Stimulated activated naive CD8-positive, alpha-beta T cell treated with anti-CD3 and anti-CD28 coated beads, Interleukin-15, amount 100 ng/mL, for 72 hours (primary cell): ENCODE measurements around the gene ADCK1.
A peak's percentile ranks its signal among the peaks of the same experiment; 100 is the strongest.
"Not testable (repeated sequence)": the region's sequence is repeated elsewhere in the genome, so short reads cannot be mapped to it uniquely, and the experiment has no call there.

ENCODE experiments used
- ATAC-seq: fragments of 150-1000 bp; cut with Tn5 transposase; 2 replicates; pipeline ENCODE4 v1.10.0; 2021; ENCODE audit warnings: mild to moderate bottlenecking, moderate library complexity
- DNase-seq, 2 donors: peaks; one replicate each; pipeline ENCODE4 v3.0.0; 2021 to 2022
- H3K27ac Mint-ChIP-seq, 2 donors: one replicate each; pipeline ENCODE4 v1.8.0; 2022; ENCODE audit warnings: mild to moderate bottlenecking in 2 of 2, mixed read lengths in 2 of 2, moderate library complexity in 2 of 2
- H3K27me3 Mint-ChIP-seq: one replicate; pipeline ENCODE4 v1.8.0; 2022; ENCODE audit warnings: mixed read lengths
- H3K4me1 Mint-ChIP-seq: one replicate; pipeline ENCODE4 v1.8.0; 2022; ENCODE audit warnings: mild to moderate bottlenecking, mixed read lengths
- H3K4me3 Mint-ChIP-seq, 2 donors: one replicate each; pipeline ENCODE4 v1.8.0; 2022; ENCODE audit warnings: mild to moderate bottlenecking in 2 of 2, mixed read lengths in 2 of 2, moderate library complexity in 1 of 2
- H3K9me3 Mint-ChIP-seq, 2 donors: one replicate each; pipeline ENCODE4 v1.8.0; 2022; ENCODE audit warnings: mixed read lengths in 2 of 2

Gene ADCK1

DNA sequence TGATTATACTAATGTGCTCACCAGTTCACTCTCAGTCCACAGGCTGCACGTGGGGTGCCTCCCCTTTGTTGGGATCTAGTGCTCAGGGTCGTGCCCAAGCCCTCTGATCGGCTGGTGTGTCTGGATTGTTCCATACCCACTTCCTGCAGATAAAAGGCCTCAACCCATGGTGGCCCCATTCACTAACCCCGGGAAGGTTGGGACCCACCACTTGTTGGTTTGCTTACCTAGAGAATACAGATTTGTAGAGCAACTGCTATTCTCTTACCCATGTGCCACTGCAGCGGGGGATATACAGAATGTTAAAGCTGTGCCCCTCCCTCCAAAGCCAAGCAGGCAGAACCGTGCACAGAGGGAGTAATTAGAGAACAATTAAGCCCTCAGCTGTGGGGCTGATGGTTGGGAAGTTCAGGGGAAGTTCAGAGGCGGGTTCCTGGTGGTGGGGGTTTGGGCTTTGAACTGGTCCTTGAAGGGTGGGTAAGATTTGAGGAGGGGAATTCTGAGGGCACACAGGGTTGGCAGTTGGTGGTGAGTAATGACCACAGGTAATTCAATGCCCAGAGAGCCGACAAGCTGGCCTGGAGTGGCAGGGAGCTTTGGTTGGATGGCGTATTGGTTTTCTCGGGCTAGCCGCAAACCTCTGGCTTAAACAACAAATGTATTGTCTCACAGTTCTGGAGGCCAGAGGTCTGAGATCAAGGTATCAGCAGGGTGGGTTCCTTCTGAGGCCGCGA lies 68.8 kb downstream of the ADCK1 start:
- Mint-ChIP-seq H3K4me1 (peaks cover 6% of the 10 kb centered on the region), H3K4me3 (no peak overlapping the region), H3K27ac (peak overlapping the region in 1 of 2 donors; percentile 52), H3K27me3 (no peaks in the 10 kb centered on the region), H3K9me3 (peaks cover 5 to 7% of the 10 kb centered on the region in 2 donors)
- ATAC-seq = no peak
- no peak for DNase-seq

DNA sequence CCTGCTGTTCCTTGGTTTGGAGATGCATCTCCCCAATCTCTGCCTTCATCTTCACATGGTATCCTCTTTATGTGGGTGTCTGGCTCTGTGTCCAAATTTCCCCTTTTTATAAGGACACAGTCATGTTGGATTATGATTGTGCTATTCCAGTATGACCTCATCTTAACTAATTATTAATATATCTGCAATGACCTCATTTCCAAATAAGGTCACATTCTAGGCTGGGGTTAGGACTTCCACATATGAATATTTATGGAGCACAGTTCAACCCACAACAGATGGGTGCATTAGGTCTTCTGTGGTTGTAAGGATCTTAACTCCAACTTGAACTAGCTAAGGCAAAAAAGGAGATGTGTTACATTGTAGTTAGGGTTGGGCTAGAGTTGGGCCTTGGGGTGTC lies 69.4 kb downstream of the ADCK1 start:
- Mint-ChIP-seq H3K9me3 (peaks cover 11 to 13% of the 10 kb centered on the region in 2 donors), H3K27me3 (no peaks in the 10 kb centered on the region), H3K4me3 (no peak overlapping the region), H3K4me1 (peaks cover 6% of the 10 kb centered on the region), H3K27ac (no peak overlapping the region)
- ATAC-seq (no peak), DNase-seq (no peak)

DNA sequence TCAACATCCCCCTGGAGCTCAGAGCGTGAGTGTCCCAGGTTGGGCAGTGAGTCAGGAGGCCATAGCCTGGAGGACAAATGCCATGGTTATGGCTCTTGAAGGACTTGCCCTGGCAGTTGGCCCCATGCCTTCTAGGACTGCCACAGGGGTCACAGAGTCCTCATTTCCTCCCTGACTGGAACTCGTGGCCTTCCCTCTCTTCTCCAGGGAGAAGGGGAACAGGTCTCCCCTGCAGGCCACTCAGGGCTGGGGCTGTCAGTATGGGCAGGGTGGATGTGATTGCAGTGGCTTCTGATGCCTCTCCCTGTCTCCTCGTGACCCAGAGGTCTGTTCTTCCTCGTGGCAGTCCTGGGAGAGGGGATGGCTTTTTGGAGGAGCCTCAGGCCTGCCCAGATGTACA lies 70.7 kb downstream of the ADCK1 start:
- ATAC-seq (no peak), DNase-seq (no peak)
- H3K9me3 Mint-ChIP-seq = peaks cover 14 to 23% of the 10 kb centered on the region in 2 donors
- H3K27ac Mint-ChIP-seq = no peak overlapping the region
- peaks cover 6% of the 10 kb centered on the region for H3K4me1 Mint-ChIP-seq
- H3K27me3 Mint-ChIP-seq = no peaks in the 10 kb centered on the region
- no peak overlapping the region for H3K4me3 Mint-ChIP-seq

DNA sequence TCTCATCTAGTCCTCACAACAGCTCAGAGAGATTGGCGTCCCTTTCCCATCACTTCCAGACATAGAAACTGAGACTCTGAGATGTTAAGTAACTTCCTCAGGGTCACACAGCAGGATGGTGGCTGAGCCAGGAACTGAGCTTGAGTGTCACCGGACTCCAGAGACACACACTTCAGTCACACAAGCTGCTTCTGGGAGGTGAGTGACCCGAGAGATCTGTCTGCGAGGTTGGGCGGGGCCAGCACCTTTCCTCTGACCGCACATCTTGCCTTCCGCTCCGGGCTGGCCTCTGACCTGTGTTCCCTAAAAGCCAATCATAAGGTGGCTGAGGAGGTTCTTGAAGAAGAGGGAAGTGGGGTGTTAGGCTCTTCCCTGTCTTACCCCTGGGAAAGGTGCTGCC lies 72.2 kb downstream of the ADCK1 start:
- no peak overlapping the region for H3K27ac Mint-ChIP-seq
- no peaks in the 10 kb centered on the region for H3K27me3 Mint-ChIP-seq
- peaks cover 6% of the 10 kb centered on the region for H3K4me1 Mint-ChIP-seq
- peaks cover 22 to 31% of the 10 kb centered on the region in 2 donors for H3K9me3 Mint-ChIP-seq
- DNase-seq = no peak
- no peak for ATAC-seq
- no peak overlapping the region for H3K4me3 Mint-ChIP-seq

DNA sequence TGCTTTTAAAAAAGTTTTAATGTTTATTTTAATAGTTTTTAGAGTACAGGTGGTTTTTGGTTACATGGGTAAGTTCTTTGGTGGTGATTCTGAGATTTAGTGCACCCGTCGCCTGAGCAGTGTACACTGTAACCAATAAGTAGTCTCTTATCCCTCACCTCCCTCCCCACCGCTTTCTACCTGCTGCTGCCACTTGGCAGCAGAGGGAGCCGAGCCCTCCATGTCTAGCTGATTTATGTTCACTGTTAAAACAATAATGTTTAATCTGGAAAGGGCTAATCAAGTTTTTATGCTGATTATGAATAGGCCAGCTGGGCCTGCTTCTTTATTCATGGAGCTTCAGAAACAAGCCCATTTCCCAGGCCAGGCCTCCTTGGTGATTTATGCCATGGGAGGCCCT lies 73.1 kb downstream of the ADCK1 start:
- no peak for DNase-seq

DNA sequence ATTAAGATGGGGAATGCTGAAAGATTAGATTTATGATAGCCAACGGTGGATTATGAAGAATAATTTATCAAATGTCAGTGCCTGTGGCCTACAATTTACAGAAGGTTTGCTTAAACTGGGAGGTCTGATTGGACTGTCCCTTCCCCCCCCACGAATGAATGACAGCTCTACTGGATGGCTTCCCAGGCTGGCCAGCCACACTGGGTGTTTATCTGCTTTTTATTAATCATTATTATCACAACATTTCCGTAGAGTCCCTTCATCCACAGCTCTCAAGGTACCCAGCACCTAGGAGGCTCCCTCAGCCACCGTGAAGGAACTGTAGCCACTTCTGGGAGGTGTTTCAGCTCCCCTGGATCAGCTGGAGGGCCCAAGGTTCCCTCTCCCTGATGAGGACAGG lies 78.9 kb downstream of the ADCK1 start:
- Mint-ChIP-seq H3K27ac (no peak overlapping the region), H3K27me3 (no peaks in the 10 kb centered on the region), H3K9me3 (peaks cover 16 to 24% of the 10 kb centered on the region in 2 donors), H3K4me1 (no peaks in the 10 kb centered on the region), H3K4me3 (no peak overlapping the region)
- no peak for DNase-seq
- ATAC-seq = no peak

More for the DNA sequence above, 73.1 kb downstream of the ADCK1 start:
- peaks cover 6% of the 10 kb centered on the region for H3K4me1 Mint-ChIP-seq
- H3K4me3 Mint-ChIP-seq = no peak overlapping the region
- peaks cover 22 to 31% of the 10 kb centered on the region in 2 donors for H3K9me3 Mint-ChIP-seq
- H3K27me3 Mint-ChIP-seq = no peaks in the 10 kb centered on the region
- no peak overlapping the region for H3K27ac Mint-ChIP-seq
- no peak for ATAC-seq

DNA sequence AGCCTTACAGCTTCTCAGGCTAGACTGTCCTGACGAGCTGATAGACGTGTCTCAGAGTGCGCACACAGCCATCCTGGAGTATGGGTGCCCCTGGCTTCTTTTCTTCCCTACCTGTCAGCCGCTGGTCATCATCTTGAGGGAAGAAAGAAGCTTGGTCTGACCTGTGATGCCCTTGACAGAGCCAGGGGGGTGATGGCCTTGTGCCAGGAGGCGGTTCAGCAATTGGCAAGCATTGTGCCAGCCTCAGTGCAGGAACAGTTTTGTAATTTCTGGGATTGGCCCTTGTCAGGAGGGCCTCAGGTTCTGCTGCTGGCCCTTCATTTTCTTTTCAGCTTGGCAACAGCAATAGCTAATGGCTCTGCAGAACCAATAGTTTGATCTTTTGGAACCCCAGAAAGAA lies 80.1 kb downstream of the ADCK1 start:
- Mint-ChIP-seq H3K4me1 (no peaks in the 10 kb centered on the region), H3K27me3 (no peaks in the 10 kb centered on the region), H3K27ac (no peak overlapping the region), H3K9me3 (peaks cover 10 to 11% of the 10 kb centered on the region in 2 donors), H3K4me3 (no peak overlapping the region)
- DNase-seq (no peak), ATAC-seq (no peak)

DNA sequence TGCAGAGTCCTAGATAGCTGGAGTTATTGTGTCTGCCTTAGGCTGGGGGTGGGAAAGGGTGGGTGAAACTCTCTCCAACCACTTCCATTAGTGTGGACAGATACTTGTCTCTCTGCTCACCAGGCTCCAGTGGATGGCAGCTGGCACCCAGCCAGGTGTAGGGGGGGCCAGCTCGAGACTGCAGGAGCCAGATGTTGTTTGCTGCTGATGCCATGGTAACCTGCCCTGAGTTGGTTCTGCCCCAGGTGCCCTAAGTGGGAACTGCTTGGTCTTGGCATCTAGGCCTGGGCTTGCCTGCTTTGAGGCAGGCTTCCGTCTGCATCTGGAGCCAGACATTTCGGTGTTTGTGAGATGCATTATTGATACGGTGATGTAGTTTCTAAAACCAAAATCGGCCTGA lies 82.2 kb downstream of the ADCK1 start:
- Mint-ChIP-seq H3K27ac (peak overlapping the region in 1 of 2 donors; percentile 27), H3K4me1 (no peaks in the 10 kb centered on the region), H3K9me3 (peaks cover 4 to 5% of the 10 kb centered on the region in 2 donors), H3K4me3 (no peak overlapping the region), H3K27me3 (no peaks in the 10 kb centered on the region)
- no peak for ATAC-seq
- DNase-seq = no peak

DNA sequence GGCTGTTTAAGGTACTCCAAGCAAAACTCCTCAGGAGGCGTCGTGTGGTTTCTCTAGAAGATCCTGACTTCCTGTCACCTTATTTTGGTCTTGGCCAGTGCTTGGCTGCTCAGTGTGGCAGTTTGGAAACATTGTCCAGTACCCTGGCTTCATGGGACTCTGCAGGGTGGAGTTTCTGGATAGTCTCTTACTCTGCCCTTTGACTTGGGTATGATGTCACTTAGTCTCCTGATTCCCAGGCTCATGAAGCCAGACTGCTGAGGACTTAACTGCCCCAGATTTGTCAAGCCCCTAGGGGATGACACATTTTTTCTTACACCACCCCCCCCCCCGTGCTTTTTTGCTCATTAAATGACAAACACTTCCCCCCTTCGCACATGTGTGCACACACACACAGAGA lies 82.7 kb downstream of the ADCK1 start:
- no peak overlapping the region for H3K4me3 Mint-ChIP-seq
- no peak overlapping the region for H3K27ac Mint-ChIP-seq
- ATAC-seq = no peak
- DNase-seq = no peak
- H3K9me3 Mint-ChIP-seq = peaks cover 5 to 10% of the 10 kb centered on the region in 2 donors
- H3K27me3 Mint-ChIP-seq = no peaks in the 10 kb centered on the region
- no peaks in the 10 kb centered on the region for H3K4me1 Mint-ChIP-seq

DNA sequence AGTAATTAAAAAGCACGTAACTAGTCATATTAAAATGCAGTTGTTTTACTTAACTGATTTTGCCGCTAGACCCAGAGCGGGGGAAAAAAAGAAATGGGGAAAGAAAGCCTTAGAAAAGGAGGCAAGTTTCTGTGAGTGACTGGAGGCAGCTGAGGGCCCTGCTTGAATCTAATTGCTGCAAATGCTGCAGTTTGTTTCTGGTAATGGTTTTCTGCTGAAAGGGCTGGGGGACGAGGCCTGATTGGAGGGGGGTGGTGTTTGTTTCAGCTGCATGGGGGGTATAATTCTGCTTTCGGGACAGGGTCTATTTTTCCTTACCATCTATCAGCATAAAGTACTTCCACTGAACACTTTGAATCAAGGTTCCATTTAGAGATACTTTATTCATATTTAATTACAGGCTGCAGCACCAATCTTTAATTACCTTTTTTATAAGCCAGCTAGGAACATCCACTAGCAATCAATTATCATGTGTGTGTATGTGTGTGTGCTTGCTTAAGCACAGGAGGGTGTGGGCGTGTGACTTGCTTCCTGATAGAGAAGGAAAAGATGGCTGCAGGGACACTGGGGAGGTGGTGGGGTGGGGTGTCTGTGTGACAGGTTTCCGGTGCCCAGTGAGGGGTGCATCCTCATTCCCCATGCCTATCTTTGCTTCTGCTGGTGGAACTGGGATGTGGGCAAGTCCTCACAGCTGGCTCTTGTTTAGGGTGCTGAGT lies 83.4 kb downstream of the ADCK1 start:
- Mint-ChIP-seq H3K4me3 (no peak overlapping the region), H3K27me3 (no peaks in the 10 kb centered on the region), H3K27ac (no peak overlapping the region), H3K9me3 (peaks cover 11 to 17% of the 10 kb centered on the region in 2 donors), H3K4me1 (no peaks in the 10 kb centered on the region)
- ATAC-seq (no peak), DNase-seq (no peak)

DNA sequence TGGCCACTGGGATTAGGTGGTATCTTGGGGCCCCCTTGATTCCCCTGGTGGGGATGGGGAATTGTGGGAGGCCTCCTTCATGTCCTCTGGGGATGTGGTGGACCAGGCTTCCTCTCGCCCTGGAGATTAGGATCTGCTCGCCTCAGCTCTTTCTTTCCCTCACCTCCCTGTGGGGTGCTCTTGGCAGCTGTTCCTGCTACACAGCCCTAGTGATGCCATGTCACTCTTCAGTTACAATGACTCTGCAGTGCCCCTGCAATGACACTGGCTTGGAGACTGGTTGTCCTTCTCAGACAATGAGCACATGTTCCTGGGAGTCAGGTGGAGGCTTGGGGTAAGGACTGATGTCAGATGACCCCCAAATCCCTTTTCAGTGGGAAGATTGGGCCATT lies 83.9 kb downstream of the ADCK1 start:
- peak overlapping the region in 1 of 2 donors; percentile 83 for H3K27ac Mint-ChIP-seq
- H3K4me1 Mint-ChIP-seq = no peaks in the 10 kb centered on the region
- H3K4me3 Mint-ChIP-seq = no peak overlapping the region
- ATAC-seq (no peak), DNase-seq (no peak)
- peaks cover 13 to 21% of the 10 kb centered on the region in 2 donors for H3K9me3 Mint-ChIP-seq
- H3K27me3 Mint-ChIP-seq = no peaks in the 10 kb centered on the region

DNA sequence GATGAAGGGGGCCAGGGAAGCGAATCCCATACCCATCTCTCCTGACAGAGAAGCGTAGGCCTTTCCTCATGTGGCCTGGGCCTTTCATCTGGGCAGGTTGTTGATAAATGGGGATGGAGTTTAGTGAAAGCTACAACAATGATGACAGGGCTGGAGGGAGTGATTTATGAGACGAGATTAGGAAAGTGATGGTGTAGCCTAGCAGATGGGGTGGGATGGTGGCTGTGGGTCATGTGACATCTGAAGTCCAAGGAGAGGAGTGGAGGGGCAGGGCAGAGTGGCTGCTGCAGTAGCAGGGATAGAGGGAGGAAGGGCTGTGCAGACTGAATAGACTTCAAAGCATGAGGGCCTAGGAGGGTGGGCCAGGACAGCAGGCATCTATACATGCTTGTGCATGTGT lies 85.5 kb downstream of the ADCK1 start:
- DNase-seq = no peak
- Mint-ChIP-seq H3K4me1 (no peaks in the 10 kb centered on the region), H3K27ac (peak overlapping the region; percentile 16 to 49), H3K27me3 (no peaks in the 10 kb centered on the region), H3K9me3 (peaks cover 21 to 28% of the 10 kb centered on the region in 2 donors), H3K4me3 (no peak overlapping the region)
- ATAC-seq = no peak

DNA sequence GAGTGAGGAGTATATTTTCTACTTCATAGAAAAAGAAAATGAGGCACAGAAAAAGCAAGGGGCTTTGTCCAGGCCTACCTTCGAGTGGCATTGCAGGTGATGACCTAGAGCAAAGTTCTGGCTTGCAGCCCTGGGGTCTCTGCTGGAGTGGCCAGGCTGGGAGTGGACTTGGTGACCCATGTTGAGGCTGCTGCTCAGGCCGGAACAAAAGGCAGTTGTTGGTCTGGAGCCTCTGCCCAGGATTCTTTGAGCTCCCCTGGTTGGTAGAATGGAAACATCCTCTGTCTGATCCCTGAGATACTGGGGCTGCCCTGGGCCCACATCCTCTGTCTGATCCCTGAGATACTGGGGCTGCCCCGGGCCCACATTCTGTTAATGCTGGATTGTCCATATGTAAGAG lies 86.1 kb downstream of the ADCK1 start:
- H3K27ac Mint-ChIP-seq = no peak overlapping the region
- no peak overlapping the region for H3K4me3 Mint-ChIP-seq
- peaks cover 21 to 28% of the 10 kb centered on the region in 2 donors for H3K9me3 Mint-ChIP-seq
- ATAC-seq = no peak
- DNase-seq = no peak
- H3K27me3 Mint-ChIP-seq = no peaks in the 10 kb centered on the region
- H3K4me1 Mint-ChIP-seq = no peaks in the 10 kb centered on the region

DNA sequence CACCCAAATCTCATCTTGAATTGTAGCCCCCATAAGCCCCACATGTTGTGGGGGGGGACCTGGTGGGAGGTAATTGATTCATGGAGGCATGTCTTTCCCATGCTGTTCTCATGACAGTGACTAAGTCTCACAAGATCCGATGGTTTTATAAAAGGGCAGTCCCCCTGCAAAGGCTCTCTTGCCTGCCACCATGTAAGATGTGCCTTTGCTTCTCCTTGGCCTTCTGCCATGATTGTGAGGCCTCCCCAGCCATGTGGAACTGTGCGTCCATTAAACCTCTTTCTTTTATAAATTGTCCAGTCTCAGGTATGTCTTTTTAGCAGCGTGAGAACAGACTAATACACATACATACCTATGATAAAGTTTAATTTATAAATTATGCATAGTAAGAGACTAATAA lies 89.0 kb downstream of the ADCK1 start:
- H3K27me3 Mint-ChIP-seq, H3K4me1 Mint-ChIP-seq, H3K27ac Mint-ChIP-seq, ATAC-seq, DNase-seq, H3K4me3 Mint-ChIP-seq: not testable (repeated sequence)
- peaks cover 21 to 28% of the 10 kb centered on the region in 2 donors for H3K9me3 Mint-ChIP-seq

DNA sequence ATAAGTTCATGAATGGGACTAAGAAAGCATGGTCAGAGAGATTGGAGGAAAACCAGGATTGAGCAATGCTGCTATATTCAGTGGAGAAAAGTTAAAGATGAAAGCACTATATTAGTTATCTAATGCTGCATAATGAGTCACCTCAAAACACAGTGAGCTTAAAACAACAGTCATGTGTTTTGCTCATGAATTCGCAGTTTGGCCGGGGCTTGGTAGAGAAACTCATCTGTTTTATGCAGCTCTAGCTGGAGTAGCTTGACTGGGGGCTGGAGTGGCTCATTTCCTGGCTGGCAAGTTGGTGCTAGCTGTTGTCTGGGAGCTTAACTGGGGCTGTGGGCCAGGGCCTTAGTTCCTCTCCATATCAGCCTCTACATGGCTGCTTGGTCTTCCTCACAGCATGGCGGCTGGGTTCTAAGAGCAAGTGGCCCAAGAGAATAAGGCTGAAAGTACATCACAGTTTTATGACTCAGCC lies 90.1 kb downstream of the ADCK1 start:
- Mint-ChIP-seq H3K9me3 (peaks cover 21 to 28% of the 10 kb centered on the region in 2 donors), H3K4me3 (no peak overlapping the region), H3K4me1 (no peaks in the 10 kb centered on the region), H3K27me3 (no peaks in the 10 kb centered on the region), H3K27ac (no peak overlapping the region)
- no peak for DNase-seq
- ATAC-seq = no peak

DNA sequence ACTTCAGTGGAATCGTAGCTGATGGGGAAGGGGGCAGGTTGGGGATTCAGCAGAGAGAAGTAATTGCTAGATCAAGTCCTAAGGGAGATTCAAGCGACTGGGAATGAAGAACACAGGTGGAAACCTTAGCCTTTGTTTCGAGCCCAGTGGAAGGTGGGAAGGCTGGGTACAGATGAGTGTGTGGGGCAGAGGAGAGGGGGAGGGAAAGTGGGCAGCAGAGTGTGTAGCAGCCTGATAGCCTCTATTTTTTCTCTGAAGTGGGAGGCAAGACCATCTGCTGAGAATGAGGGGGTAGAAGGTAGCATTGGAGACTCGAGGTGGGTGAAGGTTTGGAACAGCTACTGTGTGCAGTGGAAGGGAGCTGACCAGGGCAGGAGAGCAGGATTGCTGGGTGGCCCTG lies 91.0 kb downstream of the ADCK1 start:
- Mint-ChIP-seq H3K4me1 (no peaks in the 10 kb centered on the region), H3K4me3 (no peak overlapping the region), H3K9me3 (peaks cover 21 to 28% of the 10 kb centered on the region in 2 donors), H3K27me3 (no peaks in the 10 kb centered on the region), H3K27ac (no peak overlapping the region)
- ATAC-seq = peak; percentile 9
- no peak for DNase-seq
